Measurements from ENCODE around the gene CERK.

The CERK gene

GRCh38 chr22:46703996-46704370 is 34.1 kb downstream of the CERK start:
- H3K27ac ChIP-seq (ENCODE audit: insufficient read depth, low read depth, low read length, poor library complexity, severe bottlenecking): no peak overlapping the region
- 95 to 98% methylated on average over 6 of the region's 6 CpGs for WGBS, 2 experiments
- H3K36me3 ChIP-seq (ENCODE audit: control insufficient read depth, insufficient read depth, low read length): peaks cover 28% of the 10 kb centered on the region
- no peaks in the 10 kb centered on the region for H3K9me3 ChIP-seq (ENCODE audit: control insufficient read depth, low read length)
- H3K4me1 ChIP-seq (ENCODE audit: control insufficient read depth, insufficient read depth, low read length): no peaks in the 10 kb centered on the region
- H3K27me3 ChIP-seq (ENCODE audit: control insufficient read depth, insufficient read depth, low read length, poor library complexity, severe bottlenecking): no peaks in the 10 kb centered on the region
- no peak overlapping the region for H3K4me3 ChIP-seq (ENCODE audit: insufficient read depth, low read depth, low read length)

- no peak overlapping the region for H3K27ac ChIP-seq (ENCODE audit: insufficient read depth, low read depth, low read length, poor library complexity, severe bottlenecking)
- 93 to 94% methylated on average over 26 of the region's 26 CpGs for whole genome bisulfite sequencing, 2 experiments
- no peak overlapping the region for H3K4me3 ChIP-seq (ENCODE audit: insufficient read depth, low read depth, low read length)
- no peaks in the 10 kb centered on the region for H3K9me3 ChIP-seq (ENCODE audit: control insufficient read depth, low read length)
- H3K36me3 ChIP-seq (ENCODE audit: control insufficient read depth, insufficient read depth, low read length): peaks cover 23% of the 10 kb centered on the region
- no peaks in the 10 kb centered on the region for H3K4me1 ChIP-seq (ENCODE audit: control insufficient read depth, insufficient read depth, low read length)
- H3K27me3 ChIP-seq (ENCODE audit: control insufficient read depth, insufficient read depth, low read length, poor library complexity, severe bottlenecking): no peaks in the 10 kb centered on the region
These were observed 34.7 kb downstream of the CERK start for GRCh38 chr22:46703171-46703995.

GRCh38 chr22:46701262-46701661 is 36.8 kb downstream of the CERK start:
- H3K4me3 ChIP-seq (ENCODE audit: insufficient read depth, low read depth, low read length): no peak overlapping the region
- H3K4me1 ChIP-seq (ENCODE audit: control insufficient read depth, insufficient read depth, low read length): no peaks in the 10 kb centered on the region
- H3K9me3 ChIP-seq (ENCODE audit: control insufficient read depth, low read length): no peaks in the 10 kb centered on the region
- H3K27ac ChIP-seq (ENCODE audit: insufficient read depth, low read depth, low read length, poor library complexity, severe bottlenecking): no peak overlapping the region
- WGBS, 2 experiments: 94% methylated on average over 33 of the region's 33 CpGs
- peaks cover 21% of the 10 kb centered on the region for H3K36me3 ChIP-seq (ENCODE audit: control insufficient read depth, insufficient read depth, low read length)
- H3K27me3 ChIP-seq (ENCODE audit: control insufficient read depth, insufficient read depth, low read length, poor library complexity, severe bottlenecking): no peaks in the 10 kb centered on the region

DNA sequence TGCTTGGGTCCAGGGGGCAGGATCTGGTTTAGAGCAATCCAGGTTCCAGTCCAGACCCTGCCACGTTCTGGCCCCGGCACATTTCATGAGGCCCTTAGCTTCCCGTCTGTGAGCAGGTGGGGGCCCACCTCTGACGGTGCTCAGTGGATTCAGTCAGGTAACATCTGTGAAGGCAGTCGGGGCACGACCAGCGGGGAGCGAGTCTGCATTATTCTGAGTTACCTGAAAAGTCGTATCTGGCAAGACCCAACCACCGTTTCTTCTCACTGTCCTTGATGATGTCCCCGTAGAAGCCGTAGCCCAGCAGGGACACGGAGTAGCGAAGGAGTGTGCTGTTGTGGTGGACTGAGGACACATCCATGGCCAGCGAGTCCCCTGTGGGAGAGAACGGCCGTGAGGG is 39.0 kb downstream of the CERK start:
- WGBS, 2 experiments: 94 to 96% methylated on average over 17 of the region's 17 CpGs
- Histone ChIP-seq H3K36me3 (ENCODE audit: control insufficient read depth, insufficient read depth, low read length) (peaks cover 33% of the 10 kb centered on the region), H3K4me1 (ENCODE audit: control insufficient read depth, insufficient read depth, low read length) (no peaks in the 10 kb centered on the region), H3K27me3 (ENCODE audit: control insufficient read depth, insufficient read depth, low read length, poor library complexity, severe bottlenecking) (no peaks in the 10 kb centered on the region), H3K4me3 (ENCODE audit: insufficient read depth, low read depth, low read length) (no peak overlapping the region), H3K9me3 (ENCODE audit: control insufficient read depth, low read length) (no peaks in the 10 kb centered on the region), H3K27ac (ENCODE audit: insufficient read depth, low read depth, low read length, poor library complexity, severe bottlenecking) (no peak overlapping the region)

DNA sequence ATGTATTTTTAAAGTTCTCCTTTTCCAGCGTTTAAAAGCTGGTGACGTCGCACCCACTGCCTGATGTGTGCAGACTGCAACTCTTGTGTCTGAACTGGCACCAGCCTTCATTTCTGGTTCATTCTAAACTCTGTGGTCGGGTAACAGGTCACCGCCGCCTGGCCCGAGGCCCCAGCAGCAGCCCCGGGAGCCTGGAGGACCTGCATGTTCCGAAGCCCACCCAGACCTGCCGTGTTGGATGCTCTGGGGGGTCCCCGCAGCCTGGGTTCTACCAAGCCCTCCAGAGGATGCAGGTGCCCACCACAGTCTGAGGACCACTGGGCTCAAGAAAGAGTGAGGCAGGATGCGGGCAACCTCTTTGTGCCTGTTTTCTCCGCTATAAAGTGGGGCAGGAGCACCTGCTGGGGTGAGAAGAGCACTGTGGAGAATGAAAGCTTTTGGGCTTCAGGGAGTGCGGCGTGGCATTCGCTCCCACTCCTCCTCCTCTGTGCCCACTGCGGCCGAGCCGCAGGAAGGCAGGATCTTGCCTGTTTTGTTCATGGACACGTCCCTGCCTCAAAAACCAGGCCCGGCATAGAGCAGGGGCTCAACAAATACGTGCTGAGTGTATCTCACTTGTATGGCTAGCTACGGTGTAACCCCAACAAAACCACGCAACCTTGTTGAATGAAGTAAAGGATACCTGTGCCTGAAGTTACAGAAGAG is 40.1 kb downstream of the CERK start:
- no peaks in the 10 kb centered on the region for H3K9me3 ChIP-seq (ENCODE audit: control insufficient read depth, low read length)
- H3K4me1 ChIP-seq (ENCODE audit: control insufficient read depth, insufficient read depth, low read length): no peaks in the 10 kb centered on the region
- no peaks in the 10 kb centered on the region for H3K27me3 ChIP-seq (ENCODE audit: control insufficient read depth, insufficient read depth, low read length, poor library complexity, severe bottlenecking)
- 95% methylated on average over 24 of the region's 24 CpGs for WGBS, 2 experiments
- no peak overlapping the region for H3K4me3 ChIP-seq (ENCODE audit: insufficient read depth, low read depth, low read length)
- H3K36me3 ChIP-seq (ENCODE audit: control insufficient read depth, insufficient read depth, low read length): peaks cover 36% of the 10 kb centered on the region
- no peak overlapping the region for H3K27ac ChIP-seq (ENCODE audit: insufficient read depth, low read depth, low read length, poor library complexity, severe bottlenecking)

GRCh38 chr22:46696614-46697013 is 41.4 kb downstream of the CERK start:
- Histone ChIP-seq H3K4me1 (ENCODE audit: control insufficient read depth, insufficient read depth, low read length) (no peaks in the 10 kb centered on the region), H3K27me3 (ENCODE audit: control insufficient read depth, insufficient read depth, low read length, poor library complexity, severe bottlenecking) (no peaks in the 10 kb centered on the region), H3K36me3 (ENCODE audit: control insufficient read depth, insufficient read depth, low read length) (peaks cover 38% of the 10 kb centered on the region), H3K9me3 (ENCODE audit: control insufficient read depth, low read length) (no peaks in the 10 kb centered on the region), H3K27ac (ENCODE audit: insufficient read depth, low read depth, low read length, poor library complexity, severe bottlenecking) (no peak overlapping the region), H3K4me3 (ENCODE audit: insufficient read depth, low read depth, low read length) (no peak overlapping the region)
- 93 to 94% methylated on average over 10 of the region's 10 CpGs for WGBS, 2 experiments

GRCh38 chr22:46696229-46696518 is 41.9 kb downstream of the CERK start:
- Histone ChIP-seq H3K27me3 (ENCODE audit: control insufficient read depth, insufficient read depth, low read length, poor library complexity, severe bottlenecking) (no peaks in the 10 kb centered on the region), H3K9me3 (ENCODE audit: control insufficient read depth, low read length) (no peaks in the 10 kb centered on the region), H3K27ac (ENCODE audit: insufficient read depth, low read depth, low read length, poor library complexity, severe bottlenecking) (no peak overlapping the region), H3K4me3 (ENCODE audit: insufficient read depth, low read depth, low read length) (no peak overlapping the region), H3K4me1 (ENCODE audit: control insufficient read depth, insufficient read depth, low read length) (no peaks in the 10 kb centered on the region), H3K36me3 (ENCODE audit: control insufficient read depth, insufficient read depth, low read length) (peaks cover 37% of the 10 kb centered on the region)
- WGBS, 2 experiments: 94 to 95% methylated on average over 11 of the region's 11 CpGs

GRCh38 chr22:46695346-46696228 is 42.5 kb downstream of the CERK start:
- Histone ChIP-seq H3K27ac (ENCODE audit: insufficient read depth, low read depth, low read length, poor library complexity, severe bottlenecking) (no peak overlapping the region), H3K27me3 (ENCODE audit: control insufficient read depth, insufficient read depth, low read length, poor library complexity, severe bottlenecking) (no peaks in the 10 kb centered on the region), H3K4me1 (ENCODE audit: control insufficient read depth, insufficient read depth, low read length) (no peaks in the 10 kb centered on the region), H3K4me3 (ENCODE audit: insufficient read depth, low read depth, low read length) (no peak overlapping the region), H3K36me3 (ENCODE audit: control insufficient read depth, insufficient read depth, low read length) (peaks cover 32% of the 10 kb centered on the region), H3K9me3 (ENCODE audit: control insufficient read depth, low read length) (no peaks in the 10 kb centered on the region)
- 93% methylated on average over 25 of the region's 25 CpGs for WGBS, 2 experiments

DNA sequence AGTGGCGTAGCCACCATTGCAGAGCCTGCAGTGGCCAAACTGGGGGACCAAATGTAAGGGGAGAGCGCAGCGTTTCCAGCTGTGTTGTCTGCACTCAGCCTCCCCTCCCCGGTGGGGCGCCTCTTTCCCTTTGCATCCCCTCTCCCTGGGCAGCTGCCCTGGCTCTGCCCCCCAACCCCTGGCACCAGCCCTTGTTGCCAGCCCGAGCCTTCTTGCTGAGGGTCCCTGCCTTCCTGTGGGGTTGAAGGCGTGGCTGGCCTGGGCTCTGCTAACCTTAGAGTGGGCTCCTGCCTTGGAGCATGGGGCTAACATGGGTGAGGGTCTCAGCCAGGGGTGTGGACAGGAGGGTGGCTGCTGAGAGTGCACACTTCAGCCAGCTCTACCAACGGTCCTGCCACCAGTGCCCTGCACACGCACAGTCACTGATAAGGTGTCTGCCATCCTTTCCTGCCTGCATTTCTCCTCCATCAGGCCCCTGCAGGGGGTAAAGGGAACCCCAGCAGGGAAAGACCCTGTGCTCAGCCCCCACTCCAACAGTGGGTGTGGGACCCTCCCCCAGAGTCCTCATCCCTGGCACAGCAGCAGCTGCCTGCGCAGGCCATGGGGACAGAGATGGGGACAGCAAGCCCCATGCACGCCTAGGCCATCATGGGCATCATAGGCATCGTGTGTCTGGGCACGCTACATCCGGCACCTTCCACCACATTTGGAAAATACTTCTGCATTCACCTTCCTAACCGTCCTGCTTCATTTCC is 43.5 kb downstream of the CERK start:
- Histone ChIP-seq H3K4me1 (ENCODE audit: control insufficient read depth, insufficient read depth, low read length) (no peaks in the 10 kb centered on the region), H3K4me3 (ENCODE audit: insufficient read depth, low read depth, low read length) (no peak overlapping the region), H3K27ac (ENCODE audit: insufficient read depth, low read depth, low read length, poor library complexity, severe bottlenecking) (no peak overlapping the region), H3K27me3 (ENCODE audit: control insufficient read depth, insufficient read depth, low read length, poor library complexity, severe bottlenecking) (no peaks in the 10 kb centered on the region), H3K36me3 (ENCODE audit: control insufficient read depth, insufficient read depth, low read length) (peaks cover 36% of the 10 kb centered on the region), H3K9me3 (ENCODE audit: control insufficient read depth, low read length) (no peaks in the 10 kb centered on the region)
- WGBS, 2 experiments: 91 to 93% methylated on average over 15 of the region's 15 CpGs
